Stomach (tissue), 9 donors: ENCODE results near the gene C5orf63. TPM values are rescaled to one million over a fixed set of nuclear protein-coding genes. Genes with fewer than 3 reads are reported as not detected.
A peak's percentile ranks its signal among the peaks of the same experiment; 100 is the strongest.

Experiments used
- DNase-seq, 2 donors: peaks; one replicate each; pipeline versions ENCODE4 v3.0.0 to v3.0.0-alpha.2; 2013 to 2019
- H3K27ac ChIP-seq, 5 donors: fragments of 200-600 bp in 4 of 5; sonication (generic) in 4 of 5; one replicate each; pipeline ENCODE4 v1.5.1; 2013 to 2019; ENCODE audit warnings: mild to moderate bottlenecking in 1 of 5, moderate library complexity in 1 of 5
- H3K27me3 ChIP-seq, 3 donors: fragments of 200-600 bp; sonication (generic); one replicate each; pipeline ENCODE4 v1.5.1; 2017 to 2019; ENCODE audit warnings: mixed run types in 1 of 3
- H3K36me3 ChIP-seq, 4 donors: fragments of 200-600 bp; sonication (generic); 1 replicate in 3 of 4; 2 replicates in 1 of 4; pipeline ENCODE4 v1.5.1; 2016 to 2019
- H3K4me1 ChIP-seq, 4 donors: fragments of 200-600 bp; sonication (generic); one replicate each; pipeline ENCODE4 v1.5.1; 2016 to 2019
- H3K4me3 ChIP-seq, 4 donors: fragments of 200-600 bp; sonication (generic) in 3 of 4; one replicate each; pipeline ENCODE4 v1.5.1; 2016 to 2019; ENCODE audit warnings: mild to moderate bottlenecking in 1 of 4
- H3K9me3 ChIP-seq, 4 donors: fragments of 200-600 bp; sonication (generic); one replicate each; pipeline ENCODE4 v1.5.1; 2016 to 2019
- EP300 ChIP-seq: sonication (generic); formaldehyde crosslinking; IDR thresholded peaks from one replicate; pipeline ENCODE4 v1.6.1; 2017; ENCODE audit warnings: antibody characterized with exemption
- POLR2A ChIP-seq, 4 donors: fragments of 450-650 bp; IDR thresholded peaks; one replicate each; pipeline ENCODE4 v1.6.1; 2016; ENCODE audit warnings: antibody characterized with exemption in 4 of 4, control low read depth in 2 of 4, mild to moderate bottlenecking in 1 of 4, moderate library complexity in 1 of 4
- POLR2AphosphoS5 ChIP-seq, 3 donors: sonication (generic); formaldehyde crosslinking; IDR thresholded peaks; one replicate each; pipeline ENCODE4 v1.6.1; 2016; ENCODE audit warnings: antibody characterized with exemption in 3 of 3
- WGBS, 5 donors: extraction: QIAGEN DNeasy Blood & Tissue Kit in 3 of 5; methylation state at CpG; one replicate each; pipeline versions ENCODE4 v1.1.5 to v1.1.7; 2013 to 2018; 5-methylcytosine and 5-hydroxymethylcytosine counted together
- intact Hi-C: fragments of 100-400 bp; cut with DNase I; formaldehyde crosslinking; loops from one replicate; pipeline ENCODE4 v1.15.1; 2023; ENCODE audit warnings: low total_unique reads
- polyA plus RNA-seq, 3 donors: library from polyadenylated mRNA; stranded (reverse); fragments of 200-250 nt; gene quantifications; one replicate each; pipeline ENCODE4 v1.2.3, GENCODE V29; 2013
- total RNA-seq, 5 donors: library from RNA; depleted of rRNA; stranded (reverse); fragments of >200 nt; gene quantifications; one replicate each; pipeline versions ENCODE4 v1.1.0 to v1.2.3, GENCODE V29; 2014 to 2016
- TF ChIP-seq, protein P1 (sequence below), 7 experiments: fragments of 450-650 bp in 4 of 7; fragments of 200-600 bp in 3 of 7; sonication (generic) in 3 of 7; IDR thresholded peaks; one replicate each; pipeline ENCODE4 v1.5.1; 2016 to 2019; ENCODE audit warnings: antibody characterized with exemption in 7 of 7, control low read depth in 2 of 7, mild to moderate bottlenecking in 1 of 7
- donor health status: healthy with polysubstance abuse.
- donor health status: Bipolar disorder and iron deficiency.
- donor health status: healthy.

The C5orf63 gene
- total and polyA plus RNA-seq, 8 donors: 0.45 to 16.8 (median 5.0) TPM

DNA sequence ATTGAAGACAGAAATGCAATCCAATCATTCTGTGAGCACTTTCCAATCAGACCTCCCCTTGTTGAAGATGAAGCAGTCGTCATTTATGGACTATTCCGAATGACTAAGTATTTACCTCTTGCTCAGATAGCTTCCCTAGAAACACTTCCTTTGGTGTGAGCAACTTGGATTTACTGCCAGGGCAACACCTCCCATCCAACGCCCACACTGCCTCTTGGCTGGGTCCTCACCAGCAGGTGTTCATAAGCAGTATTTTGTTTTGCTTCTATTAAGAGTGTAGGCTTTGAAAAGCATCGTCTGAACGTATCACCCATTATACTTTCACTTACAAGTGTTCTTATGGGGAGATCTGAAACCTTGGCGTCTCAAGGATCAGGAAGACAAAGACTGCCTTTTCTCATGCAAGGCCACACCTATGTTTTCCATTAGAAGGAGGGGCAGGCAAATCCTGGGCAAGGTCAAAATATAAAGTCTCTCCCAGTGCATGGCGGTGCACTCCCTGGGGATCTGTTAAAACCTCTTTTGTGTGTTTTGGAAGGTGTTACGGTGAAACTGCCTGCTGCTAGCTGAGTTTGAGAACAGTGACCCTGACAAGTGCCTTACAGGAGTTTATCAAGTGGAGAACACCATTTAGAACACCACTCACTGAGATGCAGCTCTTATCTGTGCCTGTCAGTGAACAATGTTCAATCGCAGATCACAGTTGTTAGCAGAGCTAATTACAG lies 32.3 kb downstream of the C5orf63 start:
- Histone ChIP-seq H3K4me3 (no peak overlapping the region), H3K36me3 (no peaks in the 10 kb centered on the region), H3K9me3 (no peaks in the 10 kb centered on the region), H3K27ac (peak overlapping the region; percentile 45 to 82 (median 75)), H3K4me1 (peaks cover 0 to 12% (median 9%) of the 10 kb centered on the region in 4 donors), H3K27me3 (no peaks in the 10 kb centered on the region)
- intact Hi-C loops: no loop called here
- TF ChIP-seq EP300: no peak
- TF ChIP-seq POLR2AphosphoS5 (IDR thresholded peaks at IDR 0.05): no peak
- TF ChIP-seq, protein P1, sequence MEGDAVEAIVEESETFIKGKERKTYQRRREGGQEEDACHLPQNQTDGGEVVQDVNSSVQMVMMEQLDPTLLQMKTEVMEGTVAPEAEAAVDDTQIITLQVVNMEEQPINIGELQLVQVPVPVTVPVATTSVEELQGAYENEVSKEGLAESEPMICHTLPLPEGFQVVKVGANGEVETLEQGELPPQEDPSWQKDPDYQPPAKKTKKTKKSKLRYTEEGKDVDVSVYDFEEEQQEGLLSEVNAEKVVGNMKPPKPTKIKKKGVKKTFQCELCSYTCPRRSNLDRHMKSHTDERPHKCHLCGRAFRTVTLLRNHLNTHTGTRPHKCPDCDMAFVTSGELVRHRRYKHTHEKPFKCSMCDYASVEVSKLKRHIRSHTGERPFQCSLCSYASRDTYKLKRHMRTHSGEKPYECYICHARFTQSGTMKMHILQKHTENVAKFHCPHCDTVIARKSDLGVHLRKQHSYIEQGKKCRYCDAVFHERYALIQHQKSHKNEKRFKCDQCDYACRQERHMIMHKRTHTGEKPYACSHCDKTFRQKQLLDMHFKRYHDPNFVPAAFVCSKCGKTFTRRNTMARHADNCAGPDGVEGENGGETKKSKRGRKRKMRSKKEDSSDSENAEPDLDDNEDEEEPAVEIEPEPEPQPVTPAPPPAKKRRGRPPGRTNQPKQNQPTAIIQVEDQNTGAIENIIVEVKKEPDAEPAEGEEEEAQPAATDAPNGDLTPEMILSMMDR (IDR thresholded peaks at IDR 0.05): no peak
- TF ChIP-seq POLR2A (IDR thresholded peaks at IDR 0.05): no peak
- WGBS, 5 donors: 21 to 41% (median 30%) methylated on average over 9 of the region's 9 CpGs
- DNase-seq: peak; percentile 28 to 79

DNA sequence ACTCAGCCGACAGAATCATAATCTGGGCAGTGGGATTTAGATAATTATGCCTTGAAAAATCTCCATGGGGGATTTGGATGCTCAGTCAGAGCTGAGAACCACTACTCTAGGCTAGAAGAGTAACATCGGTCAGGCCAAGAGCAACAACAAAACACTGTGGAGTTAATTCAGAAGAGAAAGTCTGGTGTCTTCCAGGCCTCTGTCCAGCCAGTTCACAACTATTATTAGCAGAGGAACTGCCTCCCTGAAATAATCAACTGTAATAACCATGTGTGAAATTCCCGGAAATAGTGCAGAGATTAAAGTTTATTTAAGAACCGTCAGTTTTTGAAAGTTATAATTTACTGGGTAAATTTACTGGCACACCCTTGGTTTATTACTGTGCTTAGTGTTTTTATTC lies 34.8 kb downstream of the C5orf63 start:
- no peaks in the 10 kb centered on the region for H3K36me3 ChIP-seq
- intact Hi-C loops: no loop called here
- H3K9me3 ChIP-seq: no peaks in the 10 kb centered on the region
- no peak overlapping the region for H3K27ac ChIP-seq
- peaks cover 0 to 12% (median 9%) of the 10 kb centered on the region in 4 donors for H3K4me1 ChIP-seq
- H3K4me3 ChIP-seq: no peak overlapping the region
- TF ChIP-seq POLR2AphosphoS5 (IDR thresholded peaks at IDR 0.05) (no peak), POLR2A (IDR thresholded peaks at IDR 0.05) (no peak), EP300 (no peak)
- TF ChIP-seq, protein P1 (IDR thresholded peaks at IDR 0.05): no peak
- peaks cover 0 to 5% (median 0%) of the 10 kb centered on the region in 3 donors for H3K27me3 ChIP-seq
- WGBS, 5 donors: 63 to 77% (median 67%) methylated on average over 4 of the region's 4 CpGs
- peak in 1 of 2 donors; percentile 17 for DNase-seq

DNA sequence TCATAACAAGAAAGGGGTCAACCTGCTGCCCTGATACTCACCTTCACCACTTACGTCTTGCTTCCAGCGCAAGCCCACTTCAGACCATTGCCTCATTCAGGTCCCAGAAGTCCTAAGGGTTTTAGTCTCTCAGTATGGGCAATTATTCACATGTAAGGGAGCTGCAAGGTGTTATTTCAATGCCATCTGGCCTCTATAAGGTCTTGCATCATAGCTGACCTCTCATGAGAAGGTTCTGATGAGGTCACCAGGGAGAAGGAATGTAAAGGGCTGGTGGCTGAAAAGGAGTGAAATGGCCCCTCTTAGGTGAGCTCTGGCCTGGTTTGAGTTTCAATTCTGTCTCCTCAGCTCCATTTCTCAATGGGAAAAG lies 41.5 kb downstream of the C5orf63 start:
- no peak overlapping the region for H3K27ac ChIP-seq
- intact Hi-C loops: no loop called here
- DNase-seq: no peak
- TF ChIP-seq POLR2A (IDR thresholded peaks at IDR 0.05): no peak
- TF ChIP-seq POLR2AphosphoS5 (IDR thresholded peaks at IDR 0.05): no peak
- TF ChIP-seq, protein P1 (IDR thresholded peaks at IDR 0.05): no peak
- TF ChIP-seq EP300: no peak
- peaks cover 0 to 19% (median 5%) of the 10 kb centered on the region in 3 donors for H3K27me3 ChIP-seq
- H3K4me3 ChIP-seq: no peak overlapping the region
- no peaks in the 10 kb centered on the region for H3K36me3 ChIP-seq
- 86 to 100% (median 96%) methylated on average over 2 of the region's 2 CpGs; no CpG with 5 or more reads in 1 of the 5 donors for WGBS, 5 donors
- no peaks in the 10 kb centered on the region for H3K9me3 ChIP-seq
- peaks cover 8 to 24% (median 16%) of the 10 kb centered on the region in 4 donors for H3K4me1 ChIP-seq

DNA sequence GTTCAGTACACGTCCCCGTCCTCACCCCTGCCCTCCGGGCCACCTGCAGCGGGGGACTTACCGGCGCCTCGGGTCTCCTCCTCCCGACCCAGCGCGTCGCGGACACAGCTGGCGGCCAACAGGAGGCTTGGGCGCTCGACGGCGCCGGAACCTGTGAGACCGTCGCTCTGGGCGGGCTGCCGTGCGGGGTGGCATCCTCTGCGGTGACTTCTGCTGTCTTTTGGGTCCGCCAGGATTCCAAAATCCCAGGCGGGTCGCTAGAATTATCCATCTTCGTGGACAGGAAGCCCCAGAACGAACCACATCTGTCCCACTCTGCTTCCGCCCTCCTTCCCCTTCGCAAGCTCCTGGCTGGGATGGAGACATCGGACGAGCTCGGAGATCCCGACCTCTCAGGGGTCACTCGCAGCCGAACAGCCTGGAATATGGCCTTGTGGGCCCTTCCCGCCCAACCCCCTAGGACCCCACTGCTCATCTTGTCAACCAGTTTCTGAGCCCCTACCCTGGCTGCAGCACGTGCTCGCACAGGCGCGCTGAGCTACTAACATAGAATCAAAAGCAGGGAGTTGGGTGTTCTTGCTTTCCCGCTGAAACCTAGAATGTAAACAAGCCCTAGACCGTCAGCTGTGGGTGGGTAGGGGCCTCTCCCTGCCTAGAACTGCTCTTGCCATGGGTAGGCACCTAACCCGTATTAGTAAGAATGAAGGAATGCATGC lies 42.0 kb downstream of the C5orf63 start:
- intact Hi-C loops: no loop called here
- H3K4me3 ChIP-seq: peak overlapping the region; percentile 74 to 82 (median 78)
- peak; percentile 29 to 67 for DNase-seq
- H3K27me3 ChIP-seq: peaks cover 0 to 19% (median 5%) of the 10 kb centered on the region in 3 donors
- H3K36me3 ChIP-seq: no peaks in the 10 kb centered on the region
- H3K4me1 ChIP-seq: peaks cover 8 to 24% (median 16%) of the 10 kb centered on the region in 4 donors
- H3K9me3 ChIP-seq: no peaks in the 10 kb centered on the region
- peak overlapping the region; percentile 88 to 94 (median 91) for H3K27ac ChIP-seq
- 17 to 28% (median 18%) methylated on average over 32 to 45 of the region's 45 CpGs for WGBS, 5 donors
- TF ChIP-seq POLR2AphosphoS5 (IDR thresholded peaks at IDR 0.05) (no peak), EP300 (no peak), POLR2A (IDR thresholded peaks at IDR 0.05) (no peak)
- TF ChIP-seq, protein P1 (IDR thresholded peaks at IDR 0.05): no peak
